ENCODE measurements around the gene CHCHD6. TPM values are rescaled to one million over a fixed set of nuclear protein-coding genes. Genes with fewer than 3 reads are reported as not detected.

CHCHD6 gene
- total RNA-seq, 1 experiment from 2014 or later: 29.6 TPM

DNA sequence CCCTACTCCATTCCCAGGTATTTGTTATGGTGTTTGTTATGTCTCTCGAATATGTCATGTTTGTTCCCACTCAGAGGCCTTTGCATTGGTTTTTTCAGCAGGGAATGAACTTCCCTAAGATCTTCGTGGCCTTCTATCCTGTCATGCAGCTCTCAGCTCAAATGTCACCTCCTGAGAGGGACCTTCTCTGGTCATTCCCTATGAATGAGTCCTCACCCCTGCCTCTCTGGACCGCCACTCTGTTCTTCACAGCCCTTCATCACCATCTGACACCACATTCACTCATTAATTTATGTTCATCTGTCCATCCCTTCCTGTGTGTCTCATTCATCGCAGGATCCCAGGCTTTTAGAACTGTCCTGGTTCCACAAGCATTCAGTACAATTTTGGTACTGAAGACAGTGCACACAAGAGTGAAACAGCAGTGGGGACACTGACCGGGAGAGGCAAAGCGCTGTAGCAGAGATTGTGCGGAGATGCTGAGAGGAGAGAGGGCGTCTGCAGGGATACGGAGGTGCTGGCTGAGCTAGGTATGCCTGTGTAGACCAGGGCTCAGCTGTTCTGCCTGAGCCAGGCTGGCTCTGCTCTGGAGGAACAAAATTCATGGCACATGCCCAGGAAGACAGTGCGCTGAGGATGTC lies 132.3 kb downstream of the CHCHD6 start:
- Mint-ChIP-seq H3K4me3 (ENCODE audit: unreplicated experiment) (no peak overlapping the region), H3K9me3 (ENCODE audit: unreplicated experiment) (no peaks in the 10 kb centered on the region), H3K27ac (ENCODE audit: low read depth, unreplicated experiment) (no peak overlapping the region), H3K27me3 (ENCODE audit: insufficient read depth, unreplicated experiment) (no peaks in the 10 kb centered on the region), H3K36me3 (ENCODE audit: insufficient read depth, unreplicated experiment) (no peaks in the 10 kb centered on the region), H3K4me1 (ENCODE audit: insufficient read depth, unreplicated experiment) (peaks cover 25% of the 10 kb centered on the region)
- DNase-seq (ENCODE audit: unreplicated experiment): no peak
- intact Hi-C loops (cut with micrococcal nuclease): loop anchor here (5.0 kb wide), 1 partner anchor 84 kb away; no protein-coding TSS in a partner anchor
- TF ChIP-seq, protein P1, sequence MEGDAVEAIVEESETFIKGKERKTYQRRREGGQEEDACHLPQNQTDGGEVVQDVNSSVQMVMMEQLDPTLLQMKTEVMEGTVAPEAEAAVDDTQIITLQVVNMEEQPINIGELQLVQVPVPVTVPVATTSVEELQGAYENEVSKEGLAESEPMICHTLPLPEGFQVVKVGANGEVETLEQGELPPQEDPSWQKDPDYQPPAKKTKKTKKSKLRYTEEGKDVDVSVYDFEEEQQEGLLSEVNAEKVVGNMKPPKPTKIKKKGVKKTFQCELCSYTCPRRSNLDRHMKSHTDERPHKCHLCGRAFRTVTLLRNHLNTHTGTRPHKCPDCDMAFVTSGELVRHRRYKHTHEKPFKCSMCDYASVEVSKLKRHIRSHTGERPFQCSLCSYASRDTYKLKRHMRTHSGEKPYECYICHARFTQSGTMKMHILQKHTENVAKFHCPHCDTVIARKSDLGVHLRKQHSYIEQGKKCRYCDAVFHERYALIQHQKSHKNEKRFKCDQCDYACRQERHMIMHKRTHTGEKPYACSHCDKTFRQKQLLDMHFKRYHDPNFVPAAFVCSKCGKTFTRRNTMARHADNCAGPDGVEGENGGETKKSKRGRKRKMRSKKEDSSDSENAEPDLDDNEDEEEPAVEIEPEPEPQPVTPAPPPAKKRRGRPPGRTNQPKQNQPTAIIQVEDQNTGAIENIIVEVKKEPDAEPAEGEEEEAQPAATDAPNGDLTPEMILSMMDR (IDR thresholded peaks at IDR 0.05; ENCODE audit: unreplicated experiment): no peak
- BruUV-seq (replicated peaks): no TSS peak
- ChIA-PET POLR2A (interaction anchor here (1.5 to 2.1 kb wide), 2 partner anchors 51 to 53 kb away, joined by 3 to 4 read pairs; no protein-coding TSS in a partner anchor), CTCF (interaction anchor here (0.8 to 1.5 kb wide), 3 partner anchors 68 to 84 kb away, joined by 3 to 6 read pairs (median 4); no protein-coding TSS in a partner anchor)

DNA sequence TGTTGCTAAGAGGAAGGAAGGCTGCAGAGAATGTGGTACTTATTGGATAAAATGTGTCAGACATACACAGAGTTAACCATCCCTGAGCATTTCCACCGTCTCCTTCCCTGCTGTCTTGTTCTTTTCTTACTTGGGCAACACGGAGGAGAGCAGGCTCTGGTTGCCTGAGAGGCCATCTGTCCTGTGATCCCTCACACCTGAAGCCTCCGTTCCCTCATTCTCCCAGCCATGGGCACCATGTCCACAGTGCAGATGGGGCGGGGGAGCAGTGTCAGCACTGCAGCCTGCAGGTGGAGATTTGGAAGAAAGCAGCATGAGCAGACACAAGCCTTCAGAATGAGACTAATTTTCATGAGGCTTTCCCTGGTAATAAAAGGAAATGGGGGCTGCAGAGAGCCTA lies 133.7 kb downstream of the CHCHD6 start:
- intact Hi-C loops (cut with micrococcal nuclease): loop anchor here (5.0 kb wide), 1 partner anchor 85 kb away; no protein-coding TSS in a partner anchor
- Mint-ChIP-seq H3K9me3 (ENCODE audit: unreplicated experiment) (no peaks in the 10 kb centered on the region), H3K27me3 (ENCODE audit: insufficient read depth, unreplicated experiment) (no peaks in the 10 kb centered on the region), H3K27ac (ENCODE audit: low read depth, unreplicated experiment) (no peak overlapping the region), H3K4me1 (ENCODE audit: insufficient read depth, unreplicated experiment) (peaks cover 25% of the 10 kb centered on the region), H3K4me3 (ENCODE audit: unreplicated experiment) (no peak overlapping the region), H3K36me3 (ENCODE audit: insufficient read depth, unreplicated experiment) (no peaks in the 10 kb centered on the region)
- ChIA-PET POLR2A (no interaction called here), CTCF (no interaction called here)
- TF ChIP-seq, protein P1 (IDR thresholded peaks at IDR 0.05; ENCODE audit: unreplicated experiment): no peak
- BruUV-seq (replicated peaks): no TSS peak
- DNase-seq (ENCODE audit: unreplicated experiment): no peak

DNA sequence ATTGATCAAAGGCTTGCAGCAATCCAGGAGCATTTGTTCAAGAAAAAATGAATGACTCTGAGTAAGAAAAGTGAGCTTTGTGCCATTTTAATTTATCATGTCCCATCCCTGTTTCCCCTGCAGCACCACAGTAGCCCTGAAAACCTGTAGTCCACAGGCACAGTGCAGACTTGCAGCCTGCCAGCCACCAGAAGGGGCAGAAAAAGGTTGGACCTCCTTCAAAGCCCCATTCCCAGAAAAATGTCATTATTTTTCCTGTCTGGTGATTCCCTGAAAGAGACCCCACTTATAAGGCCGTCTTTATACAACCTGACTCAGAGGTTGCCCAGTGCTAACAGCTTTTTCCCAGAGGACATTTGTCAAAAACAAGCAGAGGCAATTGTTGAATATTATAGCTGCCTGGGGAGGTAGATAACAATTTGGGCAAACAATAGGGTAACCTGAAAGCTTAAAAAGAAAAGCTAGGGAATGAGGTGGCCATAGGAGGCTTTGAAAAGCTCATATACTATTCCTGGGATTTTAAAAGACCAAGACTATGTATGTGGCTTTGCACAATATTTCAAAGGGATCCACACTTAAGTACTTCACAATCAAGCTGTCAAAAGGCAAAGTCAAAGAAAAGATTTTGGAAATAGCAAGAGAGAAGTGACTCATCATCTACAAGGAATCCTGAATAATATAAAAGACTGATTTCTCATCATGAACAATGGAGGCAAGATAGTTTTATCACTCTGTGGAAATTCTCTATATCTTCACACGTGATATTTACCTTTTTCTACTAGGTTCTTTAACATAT lies 142.1 kb downstream of the CHCHD6 start:
- H3K9me3 Mint-ChIP-seq (ENCODE audit: unreplicated experiment): no peaks in the 10 kb centered on the region
- TF ChIP-seq, protein P1 (IDR thresholded peaks at IDR 0.05; ENCODE audit: unreplicated experiment): no peak
- ChIA-PET POLR2A (interaction anchor here (0.8 kb wide), 1 partner anchor 92 kb away, joined by 3 read pairs; no protein-coding TSS in a partner anchor), CTCF (interaction anchor here (0.6 kb wide), 1 partner anchor 605 kb away, joined by 3 read pairs; no protein-coding TSS in a partner anchor)
- DNase-seq (ENCODE audit: unreplicated experiment): peak; percentile 30
- H3K27me3 Mint-ChIP-seq (ENCODE audit: insufficient read depth, unreplicated experiment): no peaks in the 10 kb centered on the region
- no peak overlapping the region for H3K27ac Mint-ChIP-seq (ENCODE audit: low read depth, unreplicated experiment)
- H3K4me1 Mint-ChIP-seq (ENCODE audit: insufficient read depth, unreplicated experiment): no peaks in the 10 kb centered on the region
- no peaks in the 10 kb centered on the region for H3K36me3 Mint-ChIP-seq (ENCODE audit: insufficient read depth, unreplicated experiment)
- BruUV-seq (replicated peaks): no TSS peak
- intact Hi-C loops (cut with micrococcal nuclease): no loop called here
- H3K4me3 Mint-ChIP-seq (ENCODE audit: unreplicated experiment): no peak overlapping the region

DNA sequence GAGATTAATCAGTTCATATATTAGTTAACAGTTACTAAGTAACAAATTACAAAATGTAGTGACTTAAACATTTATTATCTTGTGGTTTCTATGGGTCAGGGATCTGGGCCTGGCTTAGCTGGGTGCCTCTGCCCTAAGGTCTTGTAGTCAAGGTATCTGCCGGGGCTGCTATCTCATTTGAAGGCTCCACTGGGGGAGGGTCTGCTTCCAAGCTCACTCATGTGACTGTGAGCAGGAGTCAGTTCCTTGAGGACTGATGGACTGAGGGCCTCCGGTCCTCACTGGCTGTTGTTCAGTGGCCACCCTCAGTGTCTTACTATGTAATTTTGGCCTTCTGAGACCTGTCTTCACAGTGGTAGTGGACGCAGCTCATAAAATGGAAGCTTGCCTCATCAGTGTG lies 143.0 kb downstream of the CHCHD6 start:
- no peak for DNase-seq (ENCODE audit: unreplicated experiment)
- ChIA-PET CTCF (interaction anchor here (1.2 kb wide), 1 partner anchor 12 kb away, joined by 4 read pairs; no protein-coding TSS in a partner anchor), POLR2A (no interaction called here)
- Mint-ChIP-seq H3K9me3 (ENCODE audit: unreplicated experiment) (no peaks in the 10 kb centered on the region), H3K4me1 (ENCODE audit: insufficient read depth, unreplicated experiment) (no peaks in the 10 kb centered on the region), H3K4me3 (ENCODE audit: unreplicated experiment) (no peak overlapping the region), H3K36me3 (ENCODE audit: insufficient read depth, unreplicated experiment) (no peaks in the 10 kb centered on the region), H3K27ac (ENCODE audit: low read depth, unreplicated experiment) (no peak overlapping the region), H3K27me3 (ENCODE audit: insufficient read depth, unreplicated experiment) (no peaks in the 10 kb centered on the region)
- TF ChIP-seq, protein P1 (IDR thresholded peaks at IDR 0.05; ENCODE audit: unreplicated experiment): no peak
- intact Hi-C loops (cut with micrococcal nuclease): no loop called here
- no TSS peak for BruUV-seq (replicated peaks)
